Neural crest cell (in vitro differentiated cells): ENCODE results near the gene ANKRD1. TPM values are rescaled to one million over a fixed set of nuclear protein-coding genes. Genes with fewer than 3 reads are reported as not detected.
A peak's percentile ranks its signal among the peaks of the same experiment; 100 is the strongest.

ENCODE experiments used
- DNase-seq: peaks from one replicate; pipeline ENCODE4 v3.0.0; 2021; ENCODE audit warnings: low read depth, mixed read lengths, low spot score
- H3K27ac Mint-ChIP-seq: one replicate; pipeline ENCODE4 v1.8.0; 2021; ENCODE audit warnings: mild to moderate bottlenecking, mixed read lengths; ENCODE audit not compliant: unreplicated experiment
- H3K27me3 Mint-ChIP-seq: 2 replicates; pipeline ENCODE4 v1.8.0; 2021; ENCODE audit warnings: low read depth, mild to moderate bottlenecking, mixed read lengths
- H3K36me3 Mint-ChIP-seq: 2 replicates; pipeline ENCODE4 v1.8.0; 2021; ENCODE audit warnings: low read depth, mild to moderate bottlenecking, mixed read lengths
- H3K4me1 Mint-ChIP-seq: 2 replicates; pipeline ENCODE4 v1.8.0; 2021; ENCODE audit warnings: mixed read lengths
- H3K4me3 Mint-ChIP-seq: one replicate; pipeline ENCODE4 v1.8.0; 2021; ENCODE audit warnings: mild to moderate bottlenecking, mixed read lengths
- H3K9me3 Mint-ChIP-seq: 2 replicates; pipeline ENCODE4 v1.8.0; 2021; ENCODE audit warnings: mixed read lengths
- CTCF ChIP-seq: fragments of 200-600 bp; sonication (generic); conservative IDR thresholded peaks from 2 replicates; pipeline ENCODE4 v1.5.0; 2021; ENCODE audit warnings: antibody characterized with exemption, mild to moderate bottlenecking
- long read RNA-seq: library from polyadenylated mRNA; unstranded; transcript quantifications from one replicate; pipeline ENCODE4 v2.0.0, GENCODE V29; 2020
- total RNA-seq: library from RNA; stranded (reverse); gene quantifications from 2 replicates; pipeline ENCODE4 v1.2.1, GENCODE V29; 2021

Gene ANKRD1
- not detected in 2 replicates for total RNA-seq
- long read RNA-seq, partial matches to known transcripts = 0 of 1 reads
- long read RNA-seq, other reads (novel, unspliced or antisense) = 1 of 1 reads

- Mint-ChIP-seq H3K4me1 (no peaks in the 10 kb centered on the region), H3K9me3 (no peaks in the 10 kb centered on the region), H3K36me3 (no peaks in the 10 kb centered on the region), H3K27me3 (no peaks in the 10 kb centered on the region), H3K27ac (no peak within 1 kb of the TSS), H3K4me3 (no peak within 1 kb of the TSS)
- TF ChIP-seq CTCF = no peak
- no peak for DNase-seq
Observed at GRCh38 chr10:90920986-90921666, at the start of gene ANKRD1. TSS of gene ANKRD1 (minus strand) at chr10:90921087. CDS start at chr10:90921027, 60 bp downstream.

DNA sequence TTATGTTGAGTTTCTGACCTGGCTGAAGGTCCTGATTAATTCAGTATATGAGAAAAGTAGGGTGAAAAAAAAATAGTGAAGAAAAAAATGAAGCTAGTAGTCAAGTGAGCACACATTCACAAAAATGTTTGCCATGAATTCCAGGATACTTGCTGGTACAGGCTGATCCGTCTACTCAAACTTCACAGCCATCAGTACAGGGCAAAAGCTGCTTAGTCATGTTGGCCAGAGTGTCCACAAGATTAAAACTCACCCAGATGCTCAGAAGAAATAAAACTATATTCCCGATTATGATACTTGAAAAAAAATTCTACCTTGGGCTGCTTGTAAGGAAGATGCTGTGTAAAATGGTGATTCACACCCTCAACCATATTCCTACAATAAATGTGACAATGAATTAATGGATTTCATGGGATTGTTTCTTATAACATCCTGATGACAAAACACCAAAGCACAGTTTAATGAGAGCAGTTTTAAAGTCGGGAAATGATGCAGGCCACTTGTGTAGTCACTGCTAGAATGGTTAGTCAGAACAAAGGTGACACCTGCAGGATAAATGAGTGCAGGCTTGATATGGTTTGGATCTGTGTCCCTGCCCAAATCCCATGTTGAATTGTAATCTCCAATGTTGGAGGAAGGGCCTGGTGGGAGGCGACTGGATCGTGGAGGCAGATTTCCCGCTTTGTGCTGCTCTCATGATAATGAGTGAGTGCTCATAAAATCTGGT, 49.2 kb upstream of the ANKRD1 start:
- TF ChIP-seq CTCF = no peak
- H3K27me3 Mint-ChIP-seq = no peaks in the 10 kb centered on the region
- H3K27ac Mint-ChIP-seq = no peak overlapping the region

GRCh38 chr10:90969121-90969534, 48.2 kb upstream of the ANKRD1 start:
- H3K27ac Mint-ChIP-seq = no peak overlapping the region
- H3K36me3 Mint-ChIP-seq = no peaks in the 10 kb centered on the region
- no peak for TF ChIP-seq CTCF
- no peaks in the 10 kb centered on the region for H3K27me3 Mint-ChIP-seq
- H3K4me1 Mint-ChIP-seq = peaks cover 6% of the 10 kb centered on the region
- H3K4me3 Mint-ChIP-seq = no peak overlapping the region
- H3K9me3 Mint-ChIP-seq = peaks cover 3% of the 10 kb centered on the region
- no peak for DNase-seq

More for the DNA sequence above, 49.2 kb upstream of the ANKRD1 start:
- DNase-seq = no peak
- H3K4me3 Mint-ChIP-seq = no peak overlapping the region
- peaks cover 3% of the 10 kb centered on the region for H3K9me3 Mint-ChIP-seq
- H3K36me3 Mint-ChIP-seq = no peaks in the 10 kb centered on the region
- H3K4me1 Mint-ChIP-seq = peaks cover 6% of the 10 kb centered on the region

GRCh38 chr10:90968328-90969081, 47.6 kb upstream of the ANKRD1 start:
- H3K4me1 Mint-ChIP-seq = peaks cover 6% of the 10 kb centered on the region
- H3K27me3 Mint-ChIP-seq = no peaks in the 10 kb centered on the region
- no peak for TF ChIP-seq CTCF
- no peak for DNase-seq
- peak overlapping the region; percentile 2 for H3K27ac Mint-ChIP-seq
- no peak overlapping the region for H3K4me3 Mint-ChIP-seq
- no peaks in the 10 kb centered on the region for H3K36me3 Mint-ChIP-seq
- H3K9me3 Mint-ChIP-seq = peaks cover 3% of the 10 kb centered on the region

GRCh38 chr10:90967865-90968264, 47.0 kb upstream of the ANKRD1 start:
- no peak for DNase-seq
- Mint-ChIP-seq H3K9me3 (peaks cover 3% of the 10 kb centered on the region), H3K27ac (no peak overlapping the region), H3K4me1 (peaks cover 6% of the 10 kb centered on the region), H3K27me3 (no peaks in the 10 kb centered on the region), H3K4me3 (no peak overlapping the region), H3K36me3 (no peaks in the 10 kb centered on the region)
- TF ChIP-seq CTCF = no peak
